Neural progenitor cell (in vitro differentiated cells): ENCODE results near the gene DSCAML1. TPM values are rescaled to one million over a fixed set of nuclear protein-coding genes. Genes with fewer than 3 reads are reported as not detected.

Experiments
- DNase-seq: peaks from one replicate; pipeline ENCODE4 v3.0.0-alpha.2; 2016; ENCODE audit warnings: low spot score
- H2AFZ ChIP-seq: fragments of 200-600 bp; sonication (generic); replicated peaks from 2 replicates; pipeline ENCODE4 v1.6.1; 2016; ENCODE audit warnings: antibody characterized with exemption
- H3F3A ChIP-seq: fragments of 200-600 bp; sonication (generic); 2 replicates; pipeline ENCODE4 v1.6.1; 2016; ENCODE audit warnings: antibody characterized with exemption, low read depth
- H3K27ac ChIP-seq: fragments of 200-600 bp; sonication (generic); 2 replicates; pipeline ENCODE4 v1.5.1; 2016; ENCODE audit warnings: mild to moderate bottlenecking
- H3K27me3 ChIP-seq: fragments of 200-600 bp; sonication (generic); 2 replicates; pipeline ENCODE4 v1.6.1; 2016; ENCODE audit warnings: mild to moderate bottlenecking, moderate library complexity
- H3K36me3 ChIP-seq: fragments of 200-600 bp; sonication (generic); 2 replicates; pipeline ENCODE4 v1.5.1; 2016
- H3K4me1 ChIP-seq: fragments of 200-600 bp; sonication (generic); 2 replicates; pipeline ENCODE4 v1.6.1; 2016; ENCODE audit warnings: mixed run types
- H3K4me2 ChIP-seq: fragments of 200-600 bp; sonication (generic); 2 replicates; pipeline ENCODE4 v1.6.1; 2016
- H3K4me3 ChIP-seq: fragments of 200-600 bp; sonication (generic); 2 replicates; pipeline ENCODE4 v1.5.1; 2016
- H3K79me2 ChIP-seq: fragments of 200-600 bp; sonication (generic); 2 replicates; pipeline ENCODE4 v1.6.1; 2016; ENCODE audit warnings: low read depth
- H3K9ac ChIP-seq: fragments of 200-600 bp; sonication (generic); 2 replicates; pipeline ENCODE4 v1.6.1; 2016
- H3K9me3 ChIP-seq: fragments of 200-600 bp; sonication (generic); 2 replicates; pipeline ENCODE4 v1.5.1; 2016; ENCODE audit warnings: low read depth
- H4K20me1 ChIP-seq: fragments of 200-600 bp; sonication (generic); 2 replicates; pipeline ENCODE4 v1.6.1; 2016; ENCODE audit warnings: low read depth
- H3K27ac Mint-ChIP-seq: 3 replicates; pipeline ENCODE4 v1.8.0; 2021; ENCODE audit warnings: mixed read lengths
- H3K27me3 Mint-ChIP-seq: 2 replicates; pipeline ENCODE4 v1.8.0; 2022; ENCODE audit warnings: low read depth, mild to moderate bottlenecking, inconsistent platforms, moderate library complexity, mixed read lengths; ENCODE audit not compliant: insufficient read depth
- H3K36me3 Mint-ChIP-seq: 3 replicates; pipeline ENCODE4 v1.8.0; 2021; ENCODE audit warnings: mixed read lengths
- H3K4me1 Mint-ChIP-seq: 3 replicates; pipeline ENCODE4 v1.8.0; 2021; ENCODE audit warnings: mixed read lengths
- H3K4me3 Mint-ChIP-seq: 3 replicates; pipeline ENCODE4 v1.8.0; 2021; ENCODE audit warnings: mild to moderate bottlenecking, moderate library complexity, mixed read lengths
- H3K9me3 Mint-ChIP-seq: 3 replicates; pipeline ENCODE4 v1.8.0; 2020; ENCODE audit warnings: mixed read lengths
- CTCF ChIP-seq: fragments of 200-600 bp; sonication (generic); IDR thresholded peaks from 2 replicates; pipeline ENCODE4 v1.5.1; 2017; ENCODE audit warnings: antibody characterized with exemption, mild to moderate bottlenecking
- EZH2 ChIP-seq: fragments of 200-600 bp; sonication (generic); IDR thresholded peaks from 2 replicates; pipeline ENCODE4 v1.6.1; 2017; ENCODE audit warnings: antibody characterized with exemption, mild to moderate bottlenecking, moderate library complexity
- EZH2phosphoT487 ChIP-seq: fragments of 200-600 bp; sonication (generic); IDR thresholded peaks from 2 replicates; pipeline ENCODE4 v1.6.1; 2017; ENCODE audit warnings: antibody characterized with exemption
- total RNA-seq: library from RNA; depleted of rRNA; stranded (reverse); fragments of >200 nt; gene quantifications from 2 replicates; pipeline ENCODE4 v1.2.3, GENCODE V29; 2015; ENCODE audit warnings: low replicate concordance

The DSCAML1 gene
- total RNA-seq, 1 donor from 2014 or later = 0.06 TPM

GRCh38 chr11:117521974-117522373 is 275.0 kb downstream of the DSCAML1 start:
- no peak overlapping the region for H3K27ac ChIP-seq
- H3K9ac ChIP-seq = no peak overlapping the region
- no peak for TF ChIP-seq CTCF
- no peak overlapping the region for H3K4me3 ChIP-seq
- no peaks in the 10 kb centered on the region for H3K27me3 ChIP-seq
- H2AFZ ChIP-seq = no peak overlapping the region
- H3K9me3 Mint-ChIP-seq = no peaks in the 10 kb centered on the region
- no peaks in the 10 kb centered on the region for H3K79me2 ChIP-seq
- peaks cover 3% of the 10 kb centered on the region for H3K36me3 Mint-ChIP-seq
- peaks cover 19% of the 10 kb centered on the region for H3K27me3 Mint-ChIP-seq
- H3F3A ChIP-seq = no peaks in the 10 kb centered on the region
- no peak overlapping the region for H3K4me3 Mint-ChIP-seq
- H3K36me3 ChIP-seq = no peaks in the 10 kb centered on the region
- H3K27ac Mint-ChIP-seq = no peak overlapping the region
- H3K4me1 Mint-ChIP-seq = peaks cover 30% of the 10 kb centered on the region
- H3K9me3 ChIP-seq = no peaks in the 10 kb centered on the region
- no peaks in the 10 kb centered on the region for H4K20me1 ChIP-seq
- no peak for DNase-seq
- no peaks in the 10 kb centered on the region for H3K4me1 ChIP-seq
- H3K4me2 ChIP-seq = no peak overlapping the region

- Mint-ChIP-seq H3K4me3 (no peak overlapping the region), H3K36me3 (peaks cover 3% of the 10 kb centered on the region), H3K9me3 (no peaks in the 10 kb centered on the region), H3K27ac (no peak overlapping the region), H3K27me3 (peaks cover 25% of the 10 kb centered on the region), H3K4me1 (peaks cover 30% of the 10 kb centered on the region)
- H3F3A ChIP-seq = no peaks in the 10 kb centered on the region
- H3K4me3 ChIP-seq = no peak overlapping the region
- H3K27me3 ChIP-seq = no peaks in the 10 kb centered on the region
- H3K27ac ChIP-seq = no peak overlapping the region
- no peaks in the 10 kb centered on the region for H3K36me3 ChIP-seq
- no peak overlapping the region for H2AFZ ChIP-seq
- no peak overlapping the region for H3K9ac ChIP-seq
- H3K4me2 ChIP-seq = no peak overlapping the region
- H3K9me3 ChIP-seq = no peaks in the 10 kb centered on the region
- H4K20me1 ChIP-seq = no peaks in the 10 kb centered on the region
- H3K79me2 ChIP-seq = no peaks in the 10 kb centered on the region
- TF ChIP-seq EZH2 (no peak), CTCF (no peak), EZH2phosphoT487 (no peak)
- no peaks in the 10 kb centered on the region for H3K4me1 ChIP-seq
- DNase-seq = no peak
These were observed 276.1 kb downstream of the DSCAML1 start for GRCh38 chr11:117520966-117521365.

GRCh38 chr11:117520201-117520600 is 276.8 kb downstream of the DSCAML1 start:
- no peaks in the 10 kb centered on the region for H3K27me3 ChIP-seq
- no peak overlapping the region for H2AFZ ChIP-seq
- H3K4me3 ChIP-seq = no peak overlapping the region
- Mint-ChIP-seq H3K27ac (no peak overlapping the region), H3K9me3 (no peaks in the 10 kb centered on the region), H3K4me1 (peaks cover 32% of the 10 kb centered on the region), H3K4me3 (no peak overlapping the region), H3K27me3 (peaks cover 25% of the 10 kb centered on the region), H3K36me3 (peaks cover 3% of the 10 kb centered on the region)
- no peaks in the 10 kb centered on the region for H3F3A ChIP-seq
- no peaks in the 10 kb centered on the region for H3K79me2 ChIP-seq
- no peak overlapping the region for H3K4me2 ChIP-seq
- no peak for TF ChIP-seq EZH2
- TF ChIP-seq CTCF = no peak
- no peak for TF ChIP-seq EZH2phosphoT487
- no peak overlapping the region for H3K27ac ChIP-seq
- H4K20me1 ChIP-seq = no peaks in the 10 kb centered on the region
- no peak for DNase-seq
- H3K9ac ChIP-seq = no peak overlapping the region
- no peaks in the 10 kb centered on the region for H3K4me1 ChIP-seq
- no peaks in the 10 kb centered on the region for H3K9me3 ChIP-seq
- no peaks in the 10 kb centered on the region for H3K36me3 ChIP-seq

- H3K27ac ChIP-seq = no peak overlapping the region
- no peaks in the 10 kb centered on the region for H3K9me3 ChIP-seq
- H3K9me3 Mint-ChIP-seq = no peaks in the 10 kb centered on the region
- no peak overlapping the region for H3K27ac Mint-ChIP-seq
- H3K4me3 Mint-ChIP-seq = no peak overlapping the region
- no peaks in the 10 kb centered on the region for H3K4me1 ChIP-seq
- H2AFZ ChIP-seq = no peak overlapping the region
- H3K4me2 ChIP-seq = no peak overlapping the region
- DNase-seq = no peak
- H3F3A ChIP-seq = no peaks in the 10 kb centered on the region
- no peaks in the 10 kb centered on the region for H4K20me1 ChIP-seq
- peaks cover 26% of the 10 kb centered on the region for H3K27me3 Mint-ChIP-seq
- H3K9ac ChIP-seq = no peak overlapping the region
- H3K36me3 ChIP-seq = no peaks in the 10 kb centered on the region
- TF ChIP-seq EZH2phosphoT487 = no peak
- no peak for TF ChIP-seq CTCF
- TF ChIP-seq EZH2 = no peak
- no peaks in the 10 kb centered on the region for H3K79me2 ChIP-seq
- H3K27me3 ChIP-seq = no peaks in the 10 kb centered on the region
- H3K36me3 Mint-ChIP-seq = peaks cover 2% of the 10 kb centered on the region
- peaks cover 33% of the 10 kb centered on the region for H3K4me1 Mint-ChIP-seq
- H3K4me3 ChIP-seq = no peak overlapping the region
These were observed 277.4 kb downstream of the DSCAML1 start for GRCh38 chr11:117519590-117519989.
